Liver (tissue), 3 donors: ENCODE results near the gene LAMB3.

ENCODE experiments used
- FOXA1 ChIP-seq: IDR thresholded peaks from 2 replicates; pipeline ENCODE4 v1.6.1; 2016; ENCODE audit warnings: antibody characterized with exemption
- HNF4G ChIP-seq: IDR thresholded peaks from 2 replicates; pipeline ENCODE4 v1.6.1; 2016; ENCODE audit warnings: antibody characterized with exemption
- RAD21 ChIP-seq, 2 donors: IDR thresholded peaks; 2 replicates each; pipeline ENCODE4 v1.6.1; 2016; ENCODE audit warnings: antibody characterized with exemption in 2 of 2, mild to moderate bottlenecking in 2 of 2
- SP1 ChIP-seq: IDR thresholded peaks from 2 replicates; pipeline ENCODE4 v1.6.1; 2018; ENCODE audit warnings: antibody characterized with exemption, mild to moderate bottlenecking
- TAF1 ChIP-seq: conservative IDR thresholded peaks from 2 replicates; pipeline ENCODE4 v1.6.1; 2016; ENCODE audit warnings: antibody characterized with exemption, mild to moderate bottlenecking
- TF ChIP-seq, protein P1 (sequence below): fragments of 150-350 bp; IDR thresholded peaks from 2 replicates; pipeline ENCODE4 v1.5.1; 2017; ENCODE audit warnings: improper control_type of control experiment, low read depth, low read length; ENCODE audit not compliant: missing input control
- TF ChIP-seq, protein P2 (sequence below): IDR thresholded peaks from 2 replicates; pipeline ENCODE4 v1.6.1; 2016; ENCODE audit warnings: antibody characterized with exemption
- TF ChIP-seq, protein P3 (sequence below): IDR thresholded peaks from 2 replicates; pipeline ENCODE4 v1.6.1; 2016; ENCODE audit warnings: antibody characterized with exemption, mild to moderate bottlenecking
- TF ChIP-seq, protein P4 (sequence below): IDR thresholded peaks from 2 replicates; pipeline ENCODE4 v1.6.1; 2016; ENCODE audit warnings: antibody characterized with exemption
- donor health status: healthy.
- donor health status: healthy.

DNA sequence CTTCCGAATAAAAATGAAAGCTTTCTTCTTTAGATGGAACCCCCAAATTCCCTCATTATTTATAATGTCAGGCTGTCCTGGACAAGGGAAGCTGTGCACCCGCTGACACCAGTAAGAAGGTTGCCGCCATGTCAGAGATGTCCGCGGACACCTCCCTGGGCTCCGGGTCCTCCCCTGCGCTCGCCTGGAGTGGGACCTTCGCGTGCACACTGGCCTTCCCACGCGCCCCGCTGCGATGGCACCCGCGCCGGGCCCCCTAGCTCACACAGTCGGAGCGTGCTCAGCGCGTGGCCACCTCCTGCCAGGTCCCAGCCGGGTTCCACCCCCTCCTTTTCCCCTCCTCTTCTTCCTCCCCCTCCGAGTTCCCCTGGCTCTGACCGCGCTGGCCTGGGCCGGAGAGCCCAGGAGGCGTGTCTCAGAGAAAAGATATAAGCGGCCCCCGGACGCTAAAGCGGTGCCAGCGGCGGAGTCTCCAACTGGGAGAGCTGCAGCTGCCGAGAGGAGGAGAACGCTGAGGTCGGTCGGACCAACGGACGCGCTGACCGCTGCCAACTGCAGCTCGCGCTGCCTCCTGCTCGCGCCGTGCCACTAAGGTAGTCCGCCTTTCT lies 22.8 kb upstream of the LAMB3 start, which contains the start of gene G0S2:
- TF ChIP-seq, protein P1, sequence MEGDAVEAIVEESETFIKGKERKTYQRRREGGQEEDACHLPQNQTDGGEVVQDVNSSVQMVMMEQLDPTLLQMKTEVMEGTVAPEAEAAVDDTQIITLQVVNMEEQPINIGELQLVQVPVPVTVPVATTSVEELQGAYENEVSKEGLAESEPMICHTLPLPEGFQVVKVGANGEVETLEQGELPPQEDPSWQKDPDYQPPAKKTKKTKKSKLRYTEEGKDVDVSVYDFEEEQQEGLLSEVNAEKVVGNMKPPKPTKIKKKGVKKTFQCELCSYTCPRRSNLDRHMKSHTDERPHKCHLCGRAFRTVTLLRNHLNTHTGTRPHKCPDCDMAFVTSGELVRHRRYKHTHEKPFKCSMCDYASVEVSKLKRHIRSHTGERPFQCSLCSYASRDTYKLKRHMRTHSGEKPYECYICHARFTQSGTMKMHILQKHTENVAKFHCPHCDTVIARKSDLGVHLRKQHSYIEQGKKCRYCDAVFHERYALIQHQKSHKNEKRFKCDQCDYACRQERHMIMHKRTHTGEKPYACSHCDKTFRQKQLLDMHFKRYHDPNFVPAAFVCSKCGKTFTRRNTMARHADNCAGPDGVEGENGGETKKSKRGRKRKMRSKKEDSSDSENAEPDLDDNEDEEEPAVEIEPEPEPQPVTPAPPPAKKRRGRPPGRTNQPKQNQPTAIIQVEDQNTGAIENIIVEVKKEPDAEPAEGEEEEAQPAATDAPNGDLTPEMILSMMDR: peak; percentile 5
- TF ChIP-seq, protein P2, sequence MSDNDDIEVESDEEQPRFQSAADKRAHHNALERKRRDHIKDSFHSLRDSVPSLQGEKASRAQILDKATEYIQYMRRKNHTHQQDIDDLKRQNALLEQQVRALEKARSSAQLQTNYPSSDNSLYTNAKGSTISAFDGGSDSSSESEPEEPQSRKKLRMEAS: peak; percentile 81
- TF ChIP-seq SP1 (peak; percentile 78), TAF1 (peak; percentile 97), HNF4G (no peak), RAD21 (IDR thresholded peaks at IDR 0.05) (peak; percentile 40 to 63), FOXA1 (peak; percentile 44)
- TF ChIP-seq, protein P3, sequence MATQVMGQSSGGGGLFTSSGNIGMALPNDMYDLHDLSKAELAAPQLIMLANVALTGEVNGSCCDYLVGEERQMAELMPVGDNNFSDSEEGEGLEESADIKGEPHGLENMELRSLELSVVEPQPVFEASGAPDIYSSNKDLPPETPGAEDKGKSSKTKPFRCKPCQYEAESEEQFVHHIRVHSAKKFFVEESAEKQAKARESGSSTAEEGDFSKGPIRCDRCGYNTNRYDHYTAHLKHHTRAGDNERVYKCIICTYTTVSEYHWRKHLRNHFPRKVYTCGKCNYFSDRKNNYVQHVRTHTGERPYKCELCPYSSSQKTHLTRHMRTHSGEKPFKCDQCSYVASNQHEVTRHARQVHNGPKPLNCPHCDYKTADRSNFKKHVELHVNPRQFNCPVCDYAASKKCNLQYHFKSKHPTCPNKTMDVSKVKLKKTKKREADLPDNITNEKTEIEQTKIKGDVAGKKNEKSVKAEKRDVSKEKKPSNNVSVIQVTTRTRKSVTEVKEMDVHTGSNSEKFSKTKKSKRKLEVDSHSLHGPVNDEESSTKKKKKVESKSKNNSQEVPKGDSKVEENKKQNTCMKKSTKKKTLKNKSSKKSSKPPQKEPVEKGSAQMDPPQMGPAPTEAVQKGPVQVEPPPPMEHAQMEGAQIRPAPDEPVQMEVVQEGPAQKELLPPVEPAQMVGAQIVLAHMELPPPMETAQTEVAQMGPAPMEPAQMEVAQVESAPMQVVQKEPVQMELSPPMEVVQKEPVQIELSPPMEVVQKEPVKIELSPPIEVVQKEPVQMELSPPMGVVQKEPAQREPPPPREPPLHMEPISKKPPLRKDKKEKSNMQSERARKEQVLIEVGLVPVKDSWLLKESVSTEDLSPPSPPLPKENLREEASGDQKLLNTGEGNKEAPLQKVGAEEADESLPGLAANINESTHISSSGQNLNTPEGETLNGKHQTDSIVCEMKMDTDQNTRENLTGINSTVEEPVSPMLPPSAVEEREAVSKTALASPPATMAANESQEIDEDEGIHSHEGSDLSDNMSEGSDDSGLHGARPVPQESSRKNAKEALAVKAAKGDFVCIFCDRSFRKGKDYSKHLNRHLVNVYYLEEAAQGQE: peak; percentile 94
- TF ChIP-seq, protein P4, sequence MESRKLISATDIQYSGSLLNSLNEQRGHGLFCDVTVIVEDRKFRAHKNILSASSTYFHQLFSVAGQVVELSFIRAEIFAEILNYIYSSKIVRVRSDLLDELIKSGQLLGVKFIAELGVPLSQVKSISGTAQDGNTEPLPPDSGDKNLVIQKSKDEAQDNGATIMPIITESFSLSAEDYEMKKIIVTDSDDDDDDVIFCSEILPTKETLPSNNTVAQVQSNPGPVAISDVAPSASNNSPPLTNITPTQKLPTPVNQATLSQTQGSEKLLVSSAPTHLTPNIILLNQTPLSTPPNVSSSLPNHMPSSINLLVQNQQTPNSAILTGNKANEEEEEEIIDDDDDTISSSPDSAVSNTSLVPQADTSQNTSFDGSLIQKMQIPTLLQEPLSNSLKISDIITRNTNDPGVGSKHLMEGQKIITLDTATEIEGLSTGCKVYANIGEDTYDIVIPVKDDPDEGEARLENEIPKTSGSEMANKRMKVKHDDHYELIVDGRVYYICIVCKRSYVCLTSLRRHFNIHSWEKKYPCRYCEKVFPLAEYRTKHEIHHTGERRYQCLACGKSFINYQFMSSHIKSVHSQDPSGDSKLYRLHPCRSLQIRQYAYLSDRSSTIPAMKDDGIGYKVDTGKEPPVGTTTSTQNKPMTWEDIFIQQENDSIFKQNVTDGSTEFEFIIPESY: peak; percentile 15
